Endothelial cell of umbilical vein (primary cell): ENCODE measurements around the gene IGFL4. TPM values are rescaled to one million over a fixed set of nuclear protein-coding genes. Genes with fewer than 3 reads are reported as not detected.

Experiments used
- BruUV-seq: library from RNA; stranded (reverse); fragments of 400-500 nt; replicated peaks from 2 replicates; lab custom pipeline; 2021; lab: Mats Ljungman, UMichigan
- CTCF ChIA-PET: fragments of 300-600, 350-600 bp; sonication (Branson Sonifier 250); formaldehyde crosslinking; loops from one replicate; lab custom pipeline; 2021; ENCODE audit warnings: antibody characterized with exemption, inconsistent platforms; lab: Charles Lee
- POLR2A ChIA-PET: fragments of 300-600, 350-600 bp; sonication (Branson Sonifier 250); formaldehyde crosslinking; loops from one replicate; lab custom pipeline; 2021; ENCODE audit warnings: antibody characterized with exemption, inconsistent platforms; lab: Charles Lee
- DNase-seq: peaks from one replicate; pipeline ENCODE4 v3.0.0-alpha.2; 2011; ENCODE audit warnings: low read depth, low spot score
- FAIRE-seq: peaks from 2 replicates; lab custom pipeline; 2011; peaks lifted over from hg19 to GRCh38; lab: Jason Lieb, UNC
- H2AFZ ChIP-seq: 2 replicates; pipeline ENCODE4 v1.6.0; 2012; ENCODE audit warnings: low read depth, low read length, control low read depth, inconsistent platforms
- H3K27ac ChIP-seq: 2 replicates; pipeline ENCODE4 v1.5.1; 2011; ENCODE audit warnings: low read depth, mild to moderate bottlenecking, control low read depth, low read length, moderate library complexity; ENCODE audit not compliant: insufficient read depth
- H3K27me3 ChIP-seq, 2 experiments: 2 replicates each; pipeline versions ENCODE4 v1.6.0 to v1.6.1; 2011; ENCODE audit warnings: low read length in 2 of 2, mixed read lengths in 1 of 2; ENCODE audit not compliant: control insufficient read depth in 2 of 2, insufficient read depth in 2 of 2
- H3K36me3 ChIP-seq, 2 experiments: 2 replicates in 1 of 2; 3 replicates in 1 of 2; pipeline ENCODE4 v1.5.1; 2011; ENCODE audit warnings: low read length in 2 of 2, mild to moderate bottlenecking in 1 of 2, moderate library complexity in 1 of 2; ENCODE audit not compliant: control insufficient read depth in 2 of 2, insufficient read depth in 2 of 2; ENCODE audit errors: extremely low read depth in 1 of 2
- H3K4me1 ChIP-seq: 3 replicates; pipeline ENCODE4 v1.5.1; 2011; ENCODE audit warnings: mild to moderate bottlenecking, low read length; ENCODE audit not compliant: control insufficient read depth, insufficient read depth; ENCODE audit errors: extremely low read depth
- H3K4me2 ChIP-seq: 2 replicates; pipeline ENCODE4 v1.6.1; 2011; ENCODE audit warnings: low read length, control low read depth, mixed read lengths; ENCODE audit not compliant: insufficient read depth
- H3K4me3 ChIP-seq, 3 experiments: fragments of 200-600 bp in 1 of 3; sonication (generic), shearing (Covaris generic) in 1 of 3; replicated peaks in 1 of 3; 2 replicates each; pipeline ENCODE4 v1.5.1; 2011 to 2016; ENCODE audit warnings: control low read depth in 3 of 3, low read length in 3 of 3, mild to moderate bottlenecking in 2 of 3, inconsistent platforms in 1 of 3, low read depth in 1 of 3, moderate library complexity in 1 of 3; ENCODE audit not compliant: insufficient read depth in 1 of 3
- H3K79me2 ChIP-seq: 2 replicates; pipeline ENCODE4 v1.6.0; 2012; ENCODE audit warnings: low read length, inconsistent platforms; ENCODE audit not compliant: control insufficient read depth, insufficient read depth
- H3K9ac ChIP-seq: replicated peaks from 2 replicates; pipeline ENCODE3; 2011; ENCODE audit warnings: low read length, control low read depth; ENCODE audit not compliant: insufficient read depth; ENCODE audit errors: extremely low read depth
- H3K9me1 ChIP-seq: replicated peaks from 3 replicates; pipeline ENCODE4 v1.6.0; 2011; ENCODE audit warnings: mild to moderate bottlenecking, low read length; ENCODE audit not compliant: control insufficient read depth, insufficient read depth; ENCODE audit errors: extremely low read depth
- H3K9me3 ChIP-seq: replicated peaks from 2 replicates; pipeline ENCODE4 v1.5.1; 2012; ENCODE audit warnings: low read length, inconsistent platforms; ENCODE audit not compliant: control insufficient read depth, insufficient read depth
- H4K20me1 ChIP-seq: replicated peaks from 2 replicates; pipeline ENCODE3; 2011; ENCODE audit warnings: mild to moderate bottlenecking, low read length; ENCODE audit not compliant: control insufficient read depth, insufficient read depth; ENCODE audit errors: extremely low read depth
- EZH2 ChIP-seq: IDR thresholded peaks from 2 replicates; pipeline ENCODE4 v1.6.1; 2012; ENCODE audit warnings: borderline replicate concordance, low read depth, mild to moderate bottlenecking, moderate library complexity, low read length, inconsistent platforms; ENCODE audit not compliant: severe bottlenecking
- FOS ChIP-seq: IDR thresholded peaks from 2 replicates; pipeline ENCODE4 v1.6.1; 2011; ENCODE audit warnings: mild to moderate bottlenecking, low read length, moderate library complexity, borderline replicate concordance; ENCODE audit not compliant: insufficient read depth
- GATA2 ChIP-seq: IDR thresholded peaks from 2 replicates; pipeline ENCODE4 v1.7.0; 2011; ENCODE audit warnings: low read depth, mild to moderate bottlenecking, moderate library complexity, mixed read lengths, low read length; ENCODE audit not compliant: insufficient read length, insufficient read depth
- JUN ChIP-seq: IDR thresholded peaks from 2 replicates; pipeline ENCODE4 v1.6.1; 2011; ENCODE audit warnings: borderline replicate concordance, low read depth; ENCODE audit not compliant: insufficient read length, insufficient read depth
- MYC ChIP-seq: IDR thresholded peaks from one replicate; pipeline ENCODE4 v1.6.1; 2011; ENCODE audit warnings: mild to moderate bottlenecking, low read depth, low read length
- POLR2A ChIP-seq: IDR thresholded peaks from 2 replicates; pipeline ENCODE4 v1.6.1; 2012; ENCODE audit warnings: low read depth, mild to moderate bottlenecking, control low read depth, low read length
- POLR2AphosphoS5 ChIP-seq: IDR thresholded peaks from 2 replicates; pipeline ENCODE4 v1.6.1; 2012; ENCODE audit warnings: low read depth, mild to moderate bottlenecking, control low read depth, low read length, moderate library complexity; ENCODE audit not compliant: insufficient read depth
- dilution Hi-C: fragments of 300-500 bp; cut with MboI; formaldehyde crosslinking; loops from one replicate; pipeline ENCODE4 v1.15.0; 2019; ENCODE audit warnings: low sequenced_read_pairs; ENCODE audit not compliant: extremely low pct_ligation_motif_present
- intact Hi-C: fragments of 100-400 bp; cut with micrococcal nuclease; formaldehyde crosslinking; loops from one replicate; pipeline ENCODE4 v1.10.0; 2022
- polyA plus RNA-seq, 4 experiments: library from polyadenylated mRNA; depleted of rRNA in 3 of 4; stranded (reverse) in 3 of 4; unstranded in 1 of 4; fragments of >200 nt; gene quantifications; 2 replicates each; pipeline versions ENCODE4 v1.2.1 to v1.2.3, GENCODE V29; 2011 to 2012; ENCODE audit warnings: missing spikeins in 1 of 4
- total RNA-seq: library from RNA; stranded (reverse); gene quantifications from 2 replicates; pipeline ENCODE4 v1.2.3, GENCODE V29; 2021
- TF ChIP-seq, protein P1 (sequence below): IDR thresholded peaks from 2 replicates; pipeline ENCODE4 v1.6.1; 2011; ENCODE audit not compliant: insufficient read depth, insufficient read length
- TF ChIP-seq, protein P2 (sequence below), 2 donors: IDR thresholded peaks; 1 replicate in 1 of 2; 2 replicates in 1 of 2; pipeline ENCODE4 v1.5.1; 2011; ENCODE audit warnings: low read length in 2 of 2, mild to moderate bottlenecking in 2 of 2, moderate library complexity in 2 of 2, control low read depth in 1 of 2, inconsistent platforms in 1 of 2, low read depth in 1 of 2; ENCODE audit not compliant: insufficient read depth in 1 of 2; ENCODE audit errors: extremely low read depth in 1 of 2

IGFL4 gene
- total and polyA plus RNA-seq, 2 donors (not counting 3 experiments of a cell fraction or from before 2014, with no cell fraction given) = not detected

- Histone ChIP-seq H3K36me3 (peaks cover 6 to 7% of the 10 kb centered on the region in 2 experiments), H3K9ac (no peak overlapping the region), H3K79me2 (no peaks in the 10 kb centered on the region), H3K9me3 (no peaks in the 10 kb centered on the region), H3K4me1 (no peaks in the 10 kb centered on the region), H3K4me3 (no peak overlapping the region), H3K9me1 (no peaks in the 10 kb centered on the region), H3K4me2 (no peak overlapping the region), H2AFZ (no peak overlapping the region), H3K27me3 (no peaks in the 10 kb centered on the region), H4K20me1 (no peaks in the 10 kb centered on the region), H3K27ac (no peak overlapping the region)
- dilution Hi-C loops = no loop called here
- POLR2A ChIA-PET = no interaction called here
- TF ChIP-seq MYC (no peak), EZH2 (no peak), GATA2 (no peak), JUN (no peak), POLR2AphosphoS5 (no peak), FOS (no peak), POLR2A (no peak)
- TF ChIP-seq, protein P1, sequence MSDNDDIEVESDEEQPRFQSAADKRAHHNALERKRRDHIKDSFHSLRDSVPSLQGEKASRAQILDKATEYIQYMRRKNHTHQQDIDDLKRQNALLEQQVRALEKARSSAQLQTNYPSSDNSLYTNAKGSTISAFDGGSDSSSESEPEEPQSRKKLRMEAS = no peak
- TF ChIP-seq, protein P2, sequence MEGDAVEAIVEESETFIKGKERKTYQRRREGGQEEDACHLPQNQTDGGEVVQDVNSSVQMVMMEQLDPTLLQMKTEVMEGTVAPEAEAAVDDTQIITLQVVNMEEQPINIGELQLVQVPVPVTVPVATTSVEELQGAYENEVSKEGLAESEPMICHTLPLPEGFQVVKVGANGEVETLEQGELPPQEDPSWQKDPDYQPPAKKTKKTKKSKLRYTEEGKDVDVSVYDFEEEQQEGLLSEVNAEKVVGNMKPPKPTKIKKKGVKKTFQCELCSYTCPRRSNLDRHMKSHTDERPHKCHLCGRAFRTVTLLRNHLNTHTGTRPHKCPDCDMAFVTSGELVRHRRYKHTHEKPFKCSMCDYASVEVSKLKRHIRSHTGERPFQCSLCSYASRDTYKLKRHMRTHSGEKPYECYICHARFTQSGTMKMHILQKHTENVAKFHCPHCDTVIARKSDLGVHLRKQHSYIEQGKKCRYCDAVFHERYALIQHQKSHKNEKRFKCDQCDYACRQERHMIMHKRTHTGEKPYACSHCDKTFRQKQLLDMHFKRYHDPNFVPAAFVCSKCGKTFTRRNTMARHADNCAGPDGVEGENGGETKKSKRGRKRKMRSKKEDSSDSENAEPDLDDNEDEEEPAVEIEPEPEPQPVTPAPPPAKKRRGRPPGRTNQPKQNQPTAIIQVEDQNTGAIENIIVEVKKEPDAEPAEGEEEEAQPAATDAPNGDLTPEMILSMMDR (IDR thresholded peaks at IDR 0.05; ENCODE audit: extremely low read depth in 1 of 2, insufficient read depth in 1 of 2, low read depth in 1 of 2, low read length in 2 of 2) = no peak
- no peak for DNase-seq
- no TSS peak for BruUV-seq
- intact Hi-C loops = loop anchor here (5.0 kb wide), 1 partner anchor 34 kb away; the partner anchor contains the start of gene NOVA2
- CTCF ChIA-PET = interaction anchor here (0.5 to 2.5 kb wide), 5 partner anchors 10 to 71 kb away, joined by 3 to 7 read pairs (median 4); partner anchors contain the start of gene CCDC61
- no peak for FAIRE-seq
Observed at GRCh38 chr19:46006411-46006810, 34.4 kb downstream of the IGFL4 start.
